ENCODE measurements around the gene POLDIP3.
"Not testable (repeated sequence)": the region's sequence is repeated elsewhere in the genome, so short reads cannot be mapped to it uniquely, and the experiment has no call there.

POLDIP3 gene

GRCh38 chr22:42553475-42554361 lies 61.0 kb downstream of the POLDIP3 start, which contains the start of gene SERHL2:
TSS of gene SERHL2 (plus strand) at chr22:42553956. CDS start at chr22:42554021, 65 bp downstream.
- DNase-seq, result peak; percentile 90

- not testable (repeated sequence) for DNase-seq
Measured at GRCh38 chr22:42552294-42552647, 62.4 kb downstream of the POLDIP3 start.

- DNase-seq, result no peak
Measured at GRCh38 chr22:42549331-42550060, 65.2 kb downstream of the POLDIP3 start.

- DNase-seq, result no peak
Measured at GRCh38 chr22:42548597-42549330, 65.9 kb downstream of the POLDIP3 start.

- not testable (repeated sequence) for DNase-seq
Measured at GRCh38 chr22:42548126-42548525, 66.6 kb downstream of the POLDIP3 start.

GRCh38 chr22:42547562-42547961 lies 67.1 kb downstream of the POLDIP3 start:
- no peak for DNase-seq

GRCh38 chr22:42544686-42545085 lies 70.0 kb downstream of the POLDIP3 start:
- DNase-seq, result no peak

- not testable (repeated sequence) for DNase-seq
Measured at GRCh38 chr22:42539236-42539771, 75.4 kb downstream of the POLDIP3 start.

- DNase-seq, result not testable (repeated sequence)
Measured at GRCh38 chr22:42537199-42537831, 77.4 kb downstream of the POLDIP3 start.

GRCh38 chr22:42536634-42537033 lies 78.0 kb downstream of the POLDIP3 start:
- not testable (repeated sequence) for DNase-seq

GRCh38 chr22:42536166-42536565 lies 78.5 kb downstream of the POLDIP3 start:
- no peak for DNase-seq

- DNase-seq, result not testable (repeated sequence)
Measured at GRCh38 chr22:42535082-42535731, 79.5 kb downstream of the POLDIP3 start.
